ENCODE results near the gene HNRNPCL1. TPM values are rescaled to one million over a fixed set of nuclear protein-coding genes. Genes with fewer than 3 reads are reported as not detected.

HNRNPCL1 gene
- total RNA-seq, 3 donors from 2014 or later = not detected

- no peak for ATAC-seq
- no peaks in the 10 kb centered on the region for H3K36me3 ChIP-seq (ENCODE audit: low read depth)
- intact Hi-C loops (cut with DNase I, micrococcal nuclease) = no loop called here
- no peaks in the 10 kb centered on the region for H3K4me1 ChIP-seq (ENCODE audit: low read depth)
- H3K4me3 ChIP-seq = no peak overlapping the region
- no peak for DNase-seq
- H3K9me3 ChIP-seq = no peaks in the 10 kb centered on the region
- TF ChIP-seq, protein P1, sequence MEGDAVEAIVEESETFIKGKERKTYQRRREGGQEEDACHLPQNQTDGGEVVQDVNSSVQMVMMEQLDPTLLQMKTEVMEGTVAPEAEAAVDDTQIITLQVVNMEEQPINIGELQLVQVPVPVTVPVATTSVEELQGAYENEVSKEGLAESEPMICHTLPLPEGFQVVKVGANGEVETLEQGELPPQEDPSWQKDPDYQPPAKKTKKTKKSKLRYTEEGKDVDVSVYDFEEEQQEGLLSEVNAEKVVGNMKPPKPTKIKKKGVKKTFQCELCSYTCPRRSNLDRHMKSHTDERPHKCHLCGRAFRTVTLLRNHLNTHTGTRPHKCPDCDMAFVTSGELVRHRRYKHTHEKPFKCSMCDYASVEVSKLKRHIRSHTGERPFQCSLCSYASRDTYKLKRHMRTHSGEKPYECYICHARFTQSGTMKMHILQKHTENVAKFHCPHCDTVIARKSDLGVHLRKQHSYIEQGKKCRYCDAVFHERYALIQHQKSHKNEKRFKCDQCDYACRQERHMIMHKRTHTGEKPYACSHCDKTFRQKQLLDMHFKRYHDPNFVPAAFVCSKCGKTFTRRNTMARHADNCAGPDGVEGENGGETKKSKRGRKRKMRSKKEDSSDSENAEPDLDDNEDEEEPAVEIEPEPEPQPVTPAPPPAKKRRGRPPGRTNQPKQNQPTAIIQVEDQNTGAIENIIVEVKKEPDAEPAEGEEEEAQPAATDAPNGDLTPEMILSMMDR (IDR thresholded peaks at IDR 0.05) = no peak
These were observed 37.1 kb downstream of the HNRNPCL1 start for GRCh38 chr1:12811409-12811784.

- no peak overlapping the region for H3K4me3 ChIP-seq
- no peak for DNase-seq
- H3K4me1 ChIP-seq (ENCODE audit: low read depth) = no peaks in the 10 kb centered on the region
- no peaks in the 10 kb centered on the region for H3K9me3 ChIP-seq
- no peaks in the 10 kb centered on the region for H3K36me3 ChIP-seq (ENCODE audit: low read depth)
- intact Hi-C loops (cut with DNase I, micrococcal nuclease) = no loop called here
- no peak for ATAC-seq
- TF ChIP-seq, protein P1 (IDR thresholded peaks at IDR 0.05) = no peak
These were observed 37.7 kb downstream of the HNRNPCL1 start for GRCh38 chr1:12810691-12811408.

DNA sequence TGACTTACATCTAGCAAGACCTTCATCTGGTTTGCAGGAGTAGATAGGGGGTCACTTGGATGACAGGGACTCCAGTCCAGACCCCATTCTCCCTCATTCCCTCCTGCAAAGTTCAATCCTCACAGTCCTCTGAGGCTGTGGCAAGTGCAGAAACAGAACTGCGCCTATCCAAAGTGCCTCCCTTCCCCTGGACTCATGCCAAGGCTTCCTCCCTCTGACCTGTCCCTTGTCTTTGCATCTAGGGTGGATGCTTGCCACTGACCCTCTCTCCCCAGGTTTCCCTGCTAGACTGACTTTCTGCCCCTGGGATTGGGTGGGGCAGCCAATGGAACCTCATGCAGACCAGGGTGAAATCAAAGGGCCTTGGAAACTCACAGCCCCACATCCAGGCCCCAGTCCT is 38.6 kb downstream of the HNRNPCL1 start:
- DNase-seq (no peak), ATAC-seq (no peak)
- no peaks in the 10 kb centered on the region for H3K36me3 ChIP-seq (ENCODE audit: low read depth)
- H3K4me1 ChIP-seq (ENCODE audit: low read depth) = no peaks in the 10 kb centered on the region
- H3K4me3 ChIP-seq = no peak overlapping the region
- no peaks in the 10 kb centered on the region for H3K9me3 ChIP-seq
- TF ChIP-seq, protein P1 (IDR thresholded peaks at IDR 0.05) = no peak
- intact Hi-C loops (cut with DNase I, micrococcal nuclease) = no loop called here

DNA sequence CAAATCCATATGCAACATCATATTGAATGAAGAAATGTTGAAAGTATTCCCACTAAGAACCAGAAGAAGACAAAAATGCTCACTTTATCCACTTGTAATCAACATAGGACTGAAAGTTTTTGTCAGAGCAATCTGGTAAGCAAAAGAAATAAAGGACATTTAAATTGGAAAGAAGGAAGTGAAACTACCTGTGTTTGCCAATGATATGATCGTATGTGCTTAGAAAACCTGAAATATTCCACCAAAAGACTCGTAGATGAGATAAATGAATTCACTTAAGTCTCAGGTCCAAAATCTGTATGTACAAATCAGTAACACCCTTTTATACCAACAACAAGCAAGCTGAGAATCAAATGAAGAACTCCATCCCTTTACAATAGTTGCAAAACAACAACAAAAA is 48.8 kb downstream of the HNRNPCL1 start:
- DNase-seq = no peak
- H3K4me3 ChIP-seq = no peak overlapping the region
- no peak for ATAC-seq
- intact Hi-C loops (cut with DNase I, micrococcal nuclease) = no loop called here
- no peaks in the 10 kb centered on the region for H3K36me3 ChIP-seq (ENCODE audit: low read depth)
- H3K4me1 ChIP-seq (ENCODE audit: low read depth) = no peaks in the 10 kb centered on the region
- H3K9me3 ChIP-seq = no peaks in the 10 kb centered on the region
- TF ChIP-seq, protein P1 (IDR thresholded peaks at IDR 0.05) = no peak

- no peak for ATAC-seq
- TF ChIP-seq, protein P1 (IDR thresholded peaks at IDR 0.05) = no peak
- no peaks in the 10 kb centered on the region for H3K36me3 ChIP-seq (ENCODE audit: low read depth)
- intact Hi-C loops (cut with DNase I, micrococcal nuclease) = no loop called here
- no peak overlapping the region for H3K4me3 ChIP-seq
- H3K9me3 ChIP-seq = no peaks in the 10 kb centered on the region
- DNase-seq = no peak
- no peaks in the 10 kb centered on the region for H3K4me1 ChIP-seq (ENCODE audit: low read depth)
These were observed 49.6 kb downstream of the HNRNPCL1 start for GRCh38 chr1:12798911-12799310.

Other genes starting within 250 kb of the HNRNPCL1 start
- gene DHRS3, start 230.5 kb downstream of the HNRNPCL1 start, total RNA-seq = 100 to 1,000 TPM in 1 of 3 donors, 10 to 100 TPM in 2; 85.9 to 141 (median 90.1) TPM
- not detected for gene AADACL4, start 204.6 kb downstream of the HNRNPCL1 start, total RNA-seq
- not detected for gene AADACL3, start 132.6 kb downstream of the HNRNPCL1 start, total RNA-seq
- not detected for gene CFAP107, start 102.5 kb downstream of the HNRNPCL1 start, total RNA-seq
- gene PRAMEF12, start 75.0 kb downstream of the HNRNPCL1 start, total RNA-seq = not detected
- not detected for gene PRAMEF1, start 57.3 kb downstream of the HNRNPCL1 start, total RNA-seq
- not detected for gene PRAMEF11, start 17.3 kb downstream of the HNRNPCL1 start, total RNA-seq
- not detected for gene PRAMEF2, start 8.4 kb upstream of the HNRNPCL1 start, total RNA-seq
- gene PRAMEF4, start 37.5 kb upstream of the HNRNPCL1 start, total RNA-seq = not detected
- not detected for gene PRAMEF10, start 49.5 kb upstream of the HNRNPCL1 start, total RNA-seq
- not detected for gene PRAMEF7, start 67.9 kb upstream of the HNRNPCL1 start, total RNA-seq
- not detected for gene PRAMEF6, start 98.9 kb upstream of the HNRNPCL1 start, total RNA-seq
- not detected for gene PRAMEF27, start 207.9 kb upstream of the HNRNPCL1 start, total RNA-seq
- not detected for gene HNRNPCL3, start 212.0 kb upstream of the HNRNPCL1 start, total RNA-seq
- gene PRAMEF25, start 222.1 kb upstream of the HNRNPCL1 start, total RNA-seq = not detected